Epithelial cell of esophagus (primary cell): Measurements from ENCODE around the gene SELPLG.

ENCODE experiments used
- DNase-seq: peaks from one replicate; pipeline ENCODE4 v3.0.0; 2010; ENCODE audit warnings: low read depth
- H3K4me3 ChIP-seq: 2 replicates; pipeline ENCODE4 v1.5.1; 2011; ENCODE audit warnings: mild to moderate bottlenecking, low read length, control low read depth
- CTCF ChIP-seq: IDR thresholded peaks from 2 replicates; pipeline ENCODE4 v1.5.1; 2011; ENCODE audit warnings: low read depth, mild to moderate bottlenecking, low read length, control low read depth, inconsistent platforms; ENCODE audit not compliant: insufficient read depth; ENCODE audit errors: missing control alignments

The SELPLG gene

GRCh38 chr12:108616941-108617858, 16.5 kb downstream of the SELPLG start:
- no peak for TF ChIP-seq CTCF
- no peak for DNase-seq
- H3K4me3 ChIP-seq = no peak overlapping the region

GRCh38 chr12:108616359-108616758, 17.3 kb downstream of the SELPLG start:
- no peak for DNase-seq
- no peak overlapping the region for H3K4me3 ChIP-seq
- no peak for TF ChIP-seq CTCF

- TF ChIP-seq CTCF = no peak
- no peak overlapping the region for H3K4me3 ChIP-seq
- DNase-seq = no peak
Measured at GRCh38 chr12:108615918-108616317, 17.8 kb downstream of the SELPLG start.

- no peak for TF ChIP-seq CTCF
- H3K4me3 ChIP-seq = no peak overlapping the region
Measured at GRCh38 chr12:108614639-108615038, 19.1 kb downstream of the SELPLG start.

GRCh38 chr12:108614041-108614440, 19.7 kb downstream of the SELPLG start:
- DNase-seq = no peak
- TF ChIP-seq CTCF = no peak
- H3K4me3 ChIP-seq = no peak overlapping the region

More at GRCh38 chr12:108614639-108615038, 19.1 kb downstream of the SELPLG start:
- no peak for DNase-seq

- no peak for DNase-seq
- TF ChIP-seq CTCF = no peak
- H3K4me3 ChIP-seq = no peak overlapping the region
Measured at GRCh38 chr12:108613548-108613947, 20.1 kb downstream of the SELPLG start.
